ENCODE results near the gene LRP3. TPM values are rescaled to one million over a fixed set of nuclear protein-coding genes. Genes with fewer than 3 reads are reported as not detected.
A peak's percentile ranks its signal among the peaks of the same experiment; 100 is the strongest.

LRP3 gene
- total and polyA plus RNA-seq, 2 of the 13 experiments (the other 11 are each of a cell fraction or from before 2014, with no cell fraction given), result 17.6 to 51.6 TPM

- TF ChIP-seq ZNF280D (CRISPR knock-in tag; IDR thresholded peaks at IDR 0.05) (no peak), ZNF282 (IDR thresholded peaks at IDR 0.05; ENCODE audit: partially characterized antibody) (no peak), U2AF1 (optimal IDR thresholded peaks at IDR 0.05; ENCODE audit: low read depth, low read length) (no peak), REPIN1 (CRISPR knock-in tag; IDR thresholded peaks at IDR 0.05; ENCODE audit: borderline replicate concordance, low read depth) (peak; percentile 47; the same call in 1 of the 2 replicates), SRSF4 (IDR thresholded peaks at IDR 0.05; ENCODE audit: low read depth, low read length, poor library complexity, severe bottlenecking) (no peak), SUZ12 (IDR thresholded peaks at IDR 0.05; ENCODE audit: low read depth, low read length) (no peak), ZNF543 (CRISPR knock-in tag; IDR thresholded peaks at IDR 0.05) (no peak; the same call in 1 of the 2 replicates), ZSCAN21 (CRISPR knock-in tag; IDR thresholded peaks at IDR 0.05; ENCODE audit: borderline replicate concordance) (no peak), AKAP8 (CRISPR knock-in tag; IDR thresholded peaks at IDR 0.05) (no peak), ZNF382 (CRISPR knock-in tag; IDR thresholded peaks at IDR 0.05; ENCODE audit: borderline replicate concordance) (no peak), POGK (CRISPR knock-in tag; conservative IDR thresholded peaks at IDR 0.05) (no peak), ARID2 (CRISPR knock-in tag; IDR thresholded peaks at IDR 0.05; ENCODE audit: borderline replicate concordance) (no peak)
- TF ChIP-seq, protein P1, sequence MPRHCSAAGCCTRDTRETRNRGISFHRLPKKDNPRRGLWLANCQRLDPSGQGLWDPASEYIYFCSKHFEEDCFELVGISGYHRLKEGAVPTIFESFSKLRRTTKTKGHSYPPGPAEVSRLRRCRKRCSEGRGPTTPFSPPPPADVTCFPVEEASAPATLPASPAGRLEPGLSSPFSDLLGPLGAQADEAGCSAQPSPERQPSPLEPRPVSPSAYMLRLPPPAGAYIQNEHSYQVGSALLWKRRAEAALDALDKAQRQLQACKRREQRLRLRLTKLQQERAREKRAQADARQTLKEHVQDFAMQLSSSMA (CRISPR knock-in tag; IDR thresholded peaks at IDR 0.05), result peak; percentile 79; the same call in 1 of the 2 replicates
- TF ChIP-seq, protein P2, sequence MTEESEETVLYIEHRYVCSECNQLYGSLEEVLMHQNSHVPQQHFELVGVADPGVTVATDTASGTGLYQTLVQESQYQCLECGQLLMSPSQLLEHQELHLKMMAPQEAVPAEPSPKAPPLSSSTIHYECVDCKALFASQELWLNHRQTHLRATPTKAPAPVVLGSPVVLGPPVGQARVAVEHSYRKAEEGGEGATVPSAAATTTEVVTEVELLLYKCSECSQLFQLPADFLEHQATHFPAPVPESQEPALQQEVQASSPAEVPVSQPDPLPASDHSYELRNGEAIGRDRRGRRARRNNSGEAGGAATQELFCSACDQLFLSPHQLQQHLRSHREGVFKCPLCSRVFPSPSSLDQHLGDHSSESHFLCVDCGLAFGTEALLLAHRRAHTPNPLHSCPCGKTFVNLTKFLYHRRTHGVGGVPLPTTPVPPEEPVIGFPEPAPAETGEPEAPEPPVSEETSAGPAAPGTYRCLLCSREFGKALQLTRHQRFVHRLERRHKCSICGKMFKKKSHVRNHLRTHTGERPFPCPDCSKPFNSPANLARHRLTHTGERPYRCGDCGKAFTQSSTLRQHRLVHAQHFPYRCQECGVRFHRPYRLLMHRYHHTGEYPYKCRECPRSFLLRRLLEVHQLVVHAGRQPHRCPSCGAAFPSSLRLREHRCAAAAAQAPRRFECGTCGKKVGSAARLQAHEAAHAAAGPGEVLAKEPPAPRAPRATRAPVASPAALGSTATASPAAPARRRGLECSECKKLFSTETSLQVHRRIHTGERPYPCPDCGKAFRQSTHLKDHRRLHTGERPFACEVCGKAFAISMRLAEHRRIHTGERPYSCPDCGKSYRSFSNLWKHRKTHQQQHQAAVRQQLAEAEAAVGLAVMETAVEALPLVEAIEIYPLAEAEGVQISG (CRISPR knock-in tag; IDR thresholded peaks at IDR 0.05), result no peak
- TF ChIP-seq, protein P3, sequence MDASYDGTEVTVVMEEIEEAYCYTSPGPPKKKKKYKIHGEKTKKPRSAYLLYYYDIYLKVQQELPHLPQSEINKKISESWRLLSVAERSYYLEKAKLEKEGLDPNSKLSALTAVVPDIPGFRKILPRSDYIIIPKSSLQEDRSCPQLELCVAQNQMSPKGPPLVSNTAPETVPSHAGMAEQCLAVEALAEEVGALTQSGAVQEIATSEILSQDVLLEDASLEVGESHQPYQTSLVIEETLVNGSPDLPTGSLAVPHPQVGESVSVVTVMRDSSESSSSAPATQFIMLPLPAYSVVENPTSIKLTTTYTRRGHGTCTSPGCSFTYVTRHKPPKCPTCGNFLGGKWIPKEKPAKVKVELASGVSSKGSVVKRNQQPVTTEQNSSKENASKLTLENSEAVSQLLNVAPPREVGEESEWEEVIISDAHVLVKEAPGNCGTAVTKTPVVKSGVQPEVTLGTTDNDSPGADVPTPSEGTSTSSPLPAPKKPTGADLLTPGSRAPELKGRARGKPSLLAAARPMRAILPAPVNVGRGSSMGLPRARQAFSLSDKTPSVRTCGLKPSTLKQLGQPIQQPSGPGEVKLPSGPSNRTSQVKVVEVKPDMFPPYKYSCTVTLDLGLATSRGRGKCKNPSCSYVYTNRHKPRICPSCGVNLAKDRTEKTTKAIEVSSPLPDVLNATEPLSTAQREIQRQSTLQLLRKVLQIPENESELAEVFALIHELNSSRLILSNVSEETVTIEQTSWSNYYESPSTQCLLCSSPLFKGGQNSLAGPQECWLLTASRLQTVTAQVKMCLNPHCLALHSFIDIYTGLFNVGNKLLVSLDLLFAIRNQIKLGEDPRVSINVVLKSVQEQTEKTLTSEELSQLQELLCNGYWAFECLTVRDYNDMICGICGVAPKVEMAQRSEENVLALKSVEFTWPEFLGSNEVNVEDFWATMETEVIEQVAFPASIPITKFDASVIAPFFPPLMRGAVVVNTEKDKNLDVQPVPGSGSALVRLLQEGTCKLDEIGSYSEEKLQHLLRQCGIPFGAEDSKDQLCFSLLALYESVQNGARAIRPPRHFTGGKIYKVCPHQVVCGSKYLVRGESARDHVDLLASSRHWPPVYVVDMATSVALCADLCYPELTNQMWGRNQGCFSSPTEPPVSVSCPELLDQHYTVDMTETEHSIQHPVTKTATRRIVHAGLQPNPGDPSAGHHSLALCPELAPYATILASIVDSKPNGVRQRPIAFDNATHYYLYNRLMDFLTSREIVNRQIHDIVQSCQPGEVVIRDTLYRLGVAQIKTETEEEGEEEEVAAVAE (CRISPR knock-in tag; IDR thresholded peaks at IDR 0.05; ENCODE audit: borderline replicate concordance), result no peak
Measured at GRCh38 chr19:33241530-33242101, 47.5 kb downstream of the LRP3 start (continued).
